HL-60/S4 (cell line): ENCODE measurements around the gene TBCD.

Experiments used
- in situ Hi-C: fragments of 300-500 bp; cut with MboI; formaldehyde crosslinking; loops from 2 replicates; pipeline ENCODE4 v1.14.3; 2022; ENCODE audit warnings: low sequenced_read_pairs

TBCD gene

GRCh38 chr17:82729479-82730260 is 22.2 kb upstream of the TBCD start:
- in situ Hi-C loops: no loop called here

- in situ Hi-C loops: no loop called here
Observed at GRCh38 chr17:82732118-82732743, 19.6 kb upstream of the TBCD start.

GRCh38 chr17:82734987-82735866 is 16.6 kb upstream of the TBCD start, which contains the start of gene FN3K:
FN3K (plus strand) TSS chr17:82735615; CDS start chr17:82735637, 22 bp downstream.
- in situ Hi-C loops: no loop called here

- in situ Hi-C loops: no loop called here
Observed at GRCh38 chr17:82736511-82737185, 15.2 kb upstream of the TBCD start.

GRCh38 chr17:82737967-82738877 is 13.6 kb upstream of the TBCD start:
- in situ Hi-C loops: no loop called here

- in situ Hi-C loops: loop anchor here (10.0 kb wide), 1 partner anchor 86 kb away; no protein-coding TSS in a partner anchor
Observed at GRCh38 chr17:82740906-82741759, 10.7 kb upstream of the TBCD start.

GRCh38 chr17:82743344-82744219 is 8.3 kb upstream of the TBCD start:
- in situ Hi-C loops: loop anchor here (10.0 kb wide), 1 partner anchor 89 kb away; no protein-coding TSS in a partner anchor

- in situ Hi-C loops: loop anchor here (10.0 kb wide), 1 partner anchor 90 kb away; no protein-coding TSS in a partner anchor
Observed at GRCh38 chr17:82744736-82745135, 7.1 kb upstream of the TBCD start.

GRCh38 chr17:82745524-82745923 is 6.3 kb upstream of the TBCD start:
- in situ Hi-C loops: loop anchor here (10.0 kb wide), 1 partner anchor 91 kb away; no protein-coding TSS in a partner anchor

GRCh38 chr17:82748756-82749155 is 3.1 kb upstream of the TBCD start:
- in situ Hi-C loops: loop anchor here (10.0 kb wide), 1 partner anchor 94 kb away; no protein-coding TSS in a partner anchor

- in situ Hi-C loops: no loop called here
Observed at GRCh38 chr17:82750241-82750908, 1.5 kb upstream of the TBCD start.

GRCh38 chr17:82751171-82751570 is 694 bp upstream of the TBCD start:
- in situ Hi-C loops: no loop called here

GRCh38 chr17:82752371-82753200 is 721 bp downstream of the TBCD start:
- in situ Hi-C loops: no loop called here

- in situ Hi-C loops: no loop called here
Observed at GRCh38 chr17:82753201-82753464, 1.3 kb downstream of the TBCD start.

GRCh38 chr17:82754297-82755208 is 2.7 kb downstream of the TBCD start:
- in situ Hi-C loops: no loop called here
